Esophagus squamous epithelium (tissue), 4 donors: Measurements from ENCODE around the gene IGLL5.

ENCODE experiments used
- CTCF ChIP-seq, 6 experiments: fragments of 450-650 bp in 4 of 6; fragments of 200-600 bp in 2 of 6; sonication (generic) in 2 of 6; IDR thresholded peaks; one replicate each; pipeline ENCODE4 v1.5.1; 2016 to 2019; ENCODE audit warnings: antibody characterized with exemption in 6 of 6, mild to moderate bottlenecking in 4 of 6, moderate library complexity in 4 of 6
- POLR2A ChIP-seq, 4 donors: fragments of 450-650 bp; IDR thresholded peaks; one replicate each; pipeline ENCODE4 v1.6.1; 2017; ENCODE audit warnings: antibody characterized with exemption in 4 of 4, mild to moderate bottlenecking in 4 of 4, moderate library complexity in 3 of 4

- peak; percentile 50 to 73 (median 55) for TF ChIP-seq CTCF (IDR thresholded peaks at IDR 0.05)
- TF ChIP-seq POLR2A (IDR thresholded peaks at IDR 0.05), result no peak
Observed at GRCh38 chr22:22877523-22878210, 9.9 kb upstream of the IGLL5 start.
